CD4-positive, alpha-beta T cell treated with Interleukin-4 for 4 hours (primary cell): ENCODE data around the gene FRY.
"Not testable (repeated sequence)": the region's sequence is repeated elsewhere in the genome, so short reads cannot be mapped to it uniquely, and the experiment has no call there.

Experiments
- DNase-seq: peaks from one replicate; pipeline ENCODE4 v3.0.0-alpha.2; 2020

Gene FRY

DNA sequence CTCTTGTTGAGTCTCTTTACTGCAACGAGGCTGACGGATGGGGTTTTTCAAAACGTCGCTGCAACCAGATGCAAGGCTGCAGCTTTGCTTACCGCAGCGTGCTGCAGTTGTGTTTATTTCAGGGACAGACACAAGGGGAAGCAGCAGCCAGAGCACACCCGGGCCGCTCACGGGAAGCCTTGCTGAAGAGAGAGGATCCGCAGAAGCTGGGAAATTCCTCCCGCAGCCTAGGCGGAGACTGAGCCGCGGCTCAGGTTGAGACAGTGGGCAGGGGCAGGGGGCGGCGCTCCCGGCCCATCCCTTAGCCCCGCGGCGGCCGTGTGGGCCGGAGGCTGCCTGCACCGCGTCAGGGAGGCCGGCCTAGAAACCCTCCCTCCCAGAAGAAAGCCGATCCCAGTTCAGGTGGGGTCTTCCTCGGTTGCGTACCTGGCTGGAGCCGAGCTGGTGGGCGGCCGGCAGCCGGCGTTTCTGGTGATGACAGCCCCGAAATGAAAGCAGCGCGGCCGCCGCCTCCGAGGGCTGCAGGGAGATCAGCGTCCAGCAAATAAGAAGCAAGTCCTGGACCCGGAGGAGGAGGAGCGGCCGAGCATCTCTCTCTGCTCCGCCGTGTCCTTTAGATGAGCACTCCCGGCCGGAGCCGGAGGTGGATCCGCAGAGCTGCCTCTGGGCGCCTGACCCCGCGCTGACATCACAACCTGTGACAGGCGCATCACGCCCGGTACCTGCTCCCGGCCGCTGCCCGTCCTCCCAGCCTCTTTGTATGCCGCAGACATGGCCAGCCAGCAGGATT lies at the start of gene FRY:
Gene FRY, plus strand, starts transcription at position 750 of the 790 bp plus-strand sequence. Its CDS starts 22 bp downstream, at position 772.
- peak; percentile 45 for DNase-seq

DNA sequence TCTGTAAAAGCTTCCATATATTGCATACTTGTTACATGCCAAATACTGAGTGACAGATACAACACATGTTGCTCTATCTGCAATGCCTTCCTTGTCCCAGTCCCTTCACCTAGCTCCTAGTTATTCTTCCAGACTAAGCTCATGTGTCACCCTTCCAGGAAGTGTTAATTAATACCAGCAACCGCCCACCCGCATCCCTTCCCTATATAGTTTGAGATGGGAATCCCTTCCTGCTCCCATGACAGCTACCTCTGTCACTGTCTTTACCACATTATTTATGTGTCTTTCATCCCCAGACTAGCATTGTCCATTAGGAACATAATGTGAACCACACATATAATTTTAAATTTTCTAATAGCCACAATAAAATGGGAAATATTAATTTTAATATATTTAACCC lies 49.5 kb upstream of the FRY start:
- DNase-seq, result no peak

DNA sequence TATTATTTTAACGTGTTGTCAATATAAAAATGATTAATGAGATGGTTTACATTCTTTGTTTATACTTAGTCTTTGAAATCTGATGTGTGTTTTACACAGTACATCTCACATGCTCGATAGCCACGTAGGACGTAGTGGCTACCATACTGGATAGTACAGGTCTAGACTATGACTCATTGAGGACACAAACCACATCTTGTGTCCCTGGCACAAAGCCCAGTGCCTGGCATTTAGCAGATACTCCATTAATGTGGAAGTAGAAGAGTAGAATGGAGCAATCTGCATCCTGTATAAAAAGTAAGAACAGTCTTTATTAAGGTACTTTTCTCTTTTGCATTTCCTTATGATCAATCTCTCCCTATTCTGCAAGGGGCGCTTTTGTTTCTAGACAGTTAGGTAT lies 49.0 kb upstream of the FRY start:
- peak; percentile 25 for DNase-seq

DNA sequence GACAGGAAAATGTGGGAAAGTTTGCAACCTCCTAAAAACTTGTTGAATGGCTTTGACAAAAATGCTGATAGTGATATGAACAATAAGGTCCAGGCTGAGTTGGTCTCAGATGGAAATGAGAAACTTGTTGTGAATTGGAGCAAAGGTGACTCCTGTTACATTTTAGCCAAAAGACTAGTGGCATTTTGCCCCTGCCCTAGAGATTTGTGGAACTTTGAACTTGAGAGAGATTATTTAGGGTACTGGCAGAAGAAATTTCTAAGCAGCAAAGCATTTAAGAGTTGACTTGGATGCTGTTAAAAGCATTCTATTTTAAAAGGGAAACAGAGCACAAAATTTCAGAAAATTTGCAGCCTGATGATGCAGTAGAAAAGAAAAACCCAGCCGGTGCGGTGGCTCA lies 47.9 kb upstream of the FRY start:
- DNase-seq, result not testable (repeated sequence)

DNA sequence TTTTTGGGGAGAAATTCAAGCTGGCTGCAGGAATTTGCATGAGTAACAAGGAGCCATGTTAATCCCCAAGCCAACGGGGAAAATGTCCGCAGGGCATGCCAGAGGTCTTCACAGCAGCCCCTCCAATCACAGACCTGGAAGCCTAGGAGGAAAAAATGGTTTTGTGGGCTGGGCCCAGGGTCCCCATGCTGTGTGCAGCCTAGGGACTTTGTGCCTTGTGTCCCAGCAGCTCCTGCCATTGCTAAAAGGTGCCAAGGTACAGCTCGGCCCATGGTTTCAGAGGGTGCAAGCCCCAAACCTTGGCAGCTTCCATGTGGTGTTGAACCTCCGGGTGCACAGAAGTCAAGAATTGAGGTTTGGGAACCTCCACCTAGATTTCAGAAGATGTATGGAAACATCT lies 47.2 kb upstream of the FRY start:
- DNase-seq, result not testable (repeated sequence)

DNA sequence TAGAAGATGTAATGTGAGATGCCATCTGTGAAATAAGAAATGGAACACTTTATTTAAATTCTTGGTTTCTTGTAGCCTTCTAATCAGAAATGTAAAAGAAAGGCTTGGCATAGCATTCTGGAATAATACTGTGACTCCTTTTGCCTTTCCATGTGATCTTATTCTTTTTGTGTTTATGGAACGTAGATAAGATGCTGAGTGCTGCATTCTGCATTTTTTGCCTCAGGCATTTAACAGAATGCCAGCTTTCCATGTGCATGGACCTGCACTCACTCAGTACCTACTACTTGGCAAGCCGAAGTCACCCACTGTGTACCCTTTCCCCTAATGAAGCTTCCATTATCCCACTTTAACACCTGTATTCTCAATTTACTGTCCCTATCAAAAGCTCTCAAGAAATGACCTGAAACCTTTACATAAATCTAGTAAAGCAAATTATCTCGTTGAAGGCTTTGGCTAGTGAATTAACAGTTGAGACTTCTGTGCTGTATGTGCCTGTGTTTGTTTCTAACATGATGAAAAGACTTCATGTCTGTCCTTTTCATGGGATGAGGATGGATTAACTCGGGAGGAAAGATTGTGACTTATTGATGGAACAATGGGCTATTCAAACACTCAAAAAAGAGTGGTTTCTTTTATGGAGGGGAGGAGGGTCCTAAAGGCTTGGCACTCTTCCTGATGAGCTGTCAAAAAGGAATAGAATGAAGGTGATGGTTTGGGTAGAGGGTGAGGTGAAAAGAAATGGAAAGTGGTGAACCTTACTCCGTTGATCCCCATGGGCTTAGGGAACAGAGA lies 44.7 kb upstream of the FRY start:
- DNase-seq, result no peak

DNA sequence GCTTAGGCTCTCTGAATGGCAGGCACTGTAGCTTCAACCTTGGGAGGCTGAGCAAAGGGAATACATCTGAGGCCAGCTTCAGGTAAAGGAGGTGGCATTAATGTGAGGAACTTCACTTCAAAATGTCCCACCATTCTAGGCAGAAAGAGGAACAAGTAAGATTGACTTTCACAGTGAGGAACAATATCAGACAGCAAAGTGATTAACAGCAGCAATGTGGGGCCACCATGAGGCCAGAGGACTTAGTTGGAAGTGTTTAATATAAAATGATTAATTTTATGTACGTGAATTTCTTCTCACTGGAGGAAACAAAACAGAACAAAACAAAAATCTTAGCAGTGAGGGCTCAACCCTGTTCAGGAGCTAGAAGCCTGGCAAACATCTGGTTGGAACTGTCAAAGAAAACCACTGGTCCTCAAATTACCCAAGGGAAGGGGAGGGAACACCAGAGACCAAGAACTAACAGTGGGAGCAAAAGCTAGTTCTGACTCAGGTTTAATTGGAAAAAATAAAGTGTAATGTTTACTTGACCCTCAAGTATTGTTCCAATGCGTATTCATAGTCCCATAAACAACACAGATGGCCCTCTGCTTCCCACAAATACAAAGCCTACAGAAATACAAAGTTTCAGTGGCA lies 43.9 kb upstream of the FRY start:
- peak; percentile 2 for DNase-seq

DNA sequence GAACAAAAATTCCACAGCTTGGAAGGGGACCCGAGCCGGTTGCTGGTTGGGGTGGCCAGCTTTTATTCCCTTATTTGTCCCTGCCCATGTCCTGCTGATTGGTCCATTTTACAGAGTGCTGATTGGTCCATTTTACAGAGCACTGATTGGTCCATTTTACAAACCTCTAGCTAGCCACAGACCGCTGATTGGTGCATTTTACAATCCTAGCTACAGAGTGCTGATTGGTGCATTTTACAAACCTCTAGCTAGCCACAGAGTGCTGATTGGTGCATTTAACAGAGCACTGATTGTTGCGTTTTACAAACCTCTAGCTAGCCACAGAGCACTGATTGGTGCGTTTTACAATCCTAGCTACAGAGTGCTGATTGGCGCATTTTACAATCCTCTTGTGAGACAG lies 37.2 kb upstream of the FRY start:
- DNase-seq, result not testable (repeated sequence)

DNA sequence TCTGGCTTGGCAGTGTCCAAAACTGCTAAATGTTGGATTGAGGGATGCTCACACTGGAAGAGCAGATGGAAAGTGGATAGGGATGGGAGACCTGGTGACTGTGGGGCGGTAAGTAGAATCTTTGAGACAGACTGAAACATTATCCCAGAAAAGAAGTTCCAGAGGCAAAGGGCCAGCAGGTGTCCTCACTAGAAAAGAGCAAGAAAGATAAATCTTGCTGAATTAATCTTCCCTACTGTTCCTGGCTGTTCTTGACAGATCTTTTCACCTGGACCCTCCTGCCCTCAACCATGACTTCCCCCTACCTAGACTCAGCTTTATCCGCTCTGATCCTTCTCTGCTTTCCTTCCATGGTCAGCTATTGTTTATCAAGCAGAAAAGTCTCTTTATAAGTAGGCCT lies 35.0 kb upstream of the FRY start:
- DNase-seq, result no peak

DNA sequence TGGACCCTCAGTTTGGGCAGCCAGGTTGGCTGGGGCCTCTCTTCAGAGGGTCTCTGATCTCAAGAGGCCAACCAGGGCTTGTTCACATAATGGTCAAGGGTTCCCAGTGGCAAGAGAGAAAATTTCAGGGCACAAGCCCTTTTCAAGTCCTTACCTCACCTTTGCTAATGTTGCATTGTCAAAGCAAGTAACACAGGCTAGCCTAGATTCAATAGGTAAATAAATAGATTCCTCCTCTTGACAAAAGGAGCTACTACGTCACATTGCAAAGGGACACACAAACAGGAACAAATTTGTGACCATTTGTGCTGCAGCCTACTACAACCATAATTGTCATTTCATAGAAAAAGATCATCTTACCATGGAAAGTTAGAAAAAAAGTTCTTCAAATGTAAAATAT lies 33.9 kb upstream of the FRY start:
- no peak for DNase-seq

DNA sequence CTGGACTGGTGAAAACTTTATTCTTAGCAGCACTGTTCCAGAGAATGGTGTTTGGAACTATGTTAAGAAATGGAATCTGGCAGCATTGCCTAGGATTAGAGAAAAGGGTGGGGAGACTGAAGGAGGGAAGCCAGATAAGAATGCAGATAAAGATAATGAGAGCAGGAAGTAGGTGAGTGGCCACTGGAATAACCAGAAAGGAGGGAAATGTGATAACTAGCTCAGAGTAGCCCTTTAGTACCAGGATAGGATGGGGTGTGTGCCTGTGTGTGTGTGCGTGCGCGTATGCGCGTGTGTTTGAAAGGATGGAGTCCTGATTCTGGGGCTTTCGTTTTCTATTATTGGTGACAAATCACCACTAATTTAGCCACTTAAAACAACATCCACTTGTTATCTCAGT lies 33.4 kb upstream of the FRY start:
- no peak for DNase-seq

DNA sequence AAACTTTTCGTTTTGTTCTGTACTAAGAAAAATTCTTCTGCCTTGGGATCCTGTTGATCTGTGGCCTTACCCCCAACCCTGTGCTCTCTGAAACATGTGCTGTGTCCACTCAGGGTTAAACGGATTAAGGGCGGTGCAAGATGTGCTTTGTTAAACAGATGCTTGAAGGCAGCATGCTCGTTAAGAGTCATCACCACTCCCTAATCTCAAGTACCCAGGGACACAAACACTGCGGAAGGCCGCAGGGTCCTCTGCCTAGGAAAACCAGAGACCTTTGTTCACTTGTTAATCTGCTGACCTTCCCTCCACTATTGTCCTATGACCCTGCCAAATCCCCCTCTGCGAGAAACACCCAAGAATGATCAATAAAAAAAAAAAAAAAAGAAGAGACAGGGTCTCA lies 30.8 kb upstream of the FRY start:
- DNase-seq, result not testable (repeated sequence)

DNA sequence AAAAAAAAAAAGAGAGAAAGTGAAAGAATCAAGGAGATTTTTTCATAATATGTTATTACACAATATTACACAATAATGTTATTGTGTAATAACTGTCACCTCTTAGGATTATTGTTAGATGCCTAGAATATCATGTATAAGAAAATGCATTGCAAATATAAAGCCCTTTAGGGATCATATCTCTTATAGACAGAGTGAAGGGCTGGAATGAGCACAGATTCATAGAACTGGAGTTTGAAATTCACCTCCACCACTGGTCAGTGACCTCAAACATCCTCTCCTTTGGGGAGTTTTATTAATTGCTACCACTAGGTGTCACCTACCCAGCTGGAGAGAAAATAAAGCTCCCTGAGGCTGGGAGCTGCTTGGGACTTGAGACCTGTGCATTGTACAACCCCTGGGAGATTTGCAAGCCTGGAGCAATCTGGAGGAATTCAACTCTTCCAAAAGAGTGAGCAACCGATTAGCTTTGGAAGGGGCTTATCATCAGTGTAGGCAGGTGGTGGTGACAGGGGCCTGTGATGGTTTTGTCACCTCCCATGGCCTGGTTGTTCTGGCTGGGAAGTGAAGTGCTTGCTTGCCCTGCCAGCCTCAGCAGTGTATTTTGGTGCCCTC lies 30.3 kb upstream of the FRY start:
- DNase-seq, result peak; percentile 24

DNA sequence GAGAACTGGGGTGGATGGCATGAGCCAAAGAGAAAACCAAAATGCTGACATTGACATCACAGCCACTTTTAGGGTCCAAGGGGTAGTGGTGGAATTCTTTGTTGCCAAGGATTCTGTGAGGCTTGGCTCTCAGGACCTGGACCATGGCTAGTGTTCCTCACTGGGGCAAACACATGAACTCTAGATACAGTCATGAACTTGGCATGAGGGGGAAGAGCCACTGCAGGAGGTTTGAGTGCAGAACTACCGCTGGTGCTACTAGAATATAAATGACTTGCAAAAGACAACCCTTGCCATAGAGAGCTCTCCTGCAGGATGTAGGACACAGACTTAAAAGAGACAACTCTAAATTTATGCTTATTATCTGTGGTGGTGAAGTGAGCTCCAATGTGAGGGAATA lies 29.8 kb upstream of the FRY start:
- DNase-seq, result no peak

DNA sequence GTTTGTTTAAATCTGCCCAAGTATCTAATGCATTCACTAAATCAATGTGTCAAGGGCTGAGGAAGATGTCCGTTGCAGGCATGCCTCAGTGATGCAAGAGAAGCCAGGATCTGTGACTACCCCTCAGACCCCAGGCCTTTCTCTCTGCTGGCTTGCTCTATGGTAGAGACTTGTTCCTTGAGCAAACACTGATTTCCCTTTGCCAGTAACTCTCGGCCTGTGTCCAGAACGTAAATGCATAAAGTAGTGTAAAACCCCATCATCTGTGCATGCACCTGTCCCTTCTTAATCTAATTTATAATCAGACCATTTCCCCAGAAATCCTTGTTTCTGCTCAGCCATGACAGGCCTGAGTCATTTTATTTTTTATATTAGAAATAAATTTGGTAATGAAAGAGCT lies 28.7 kb upstream of the FRY start:
- DNase-seq, result no peak

DNA sequence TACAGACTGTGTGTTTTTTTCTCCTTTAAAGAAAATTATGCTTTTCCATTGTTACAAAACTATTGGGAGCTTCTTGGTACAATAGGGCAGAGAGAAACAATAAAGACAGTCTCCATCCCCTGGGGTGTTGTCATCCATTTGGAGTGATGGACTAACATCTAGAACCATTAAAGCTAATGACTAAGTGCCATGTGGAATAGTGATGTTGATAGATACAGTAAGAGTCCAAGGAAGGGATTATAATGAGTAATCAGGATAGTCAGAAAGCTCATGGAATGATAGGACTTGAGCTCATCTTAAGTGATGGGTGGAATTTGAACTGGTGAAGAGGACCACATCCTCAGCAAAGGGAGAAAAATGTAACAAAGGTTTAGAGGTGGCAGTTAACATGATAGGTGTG lies 24.1 kb upstream of the FRY start:
- no peak for DNase-seq

DNA sequence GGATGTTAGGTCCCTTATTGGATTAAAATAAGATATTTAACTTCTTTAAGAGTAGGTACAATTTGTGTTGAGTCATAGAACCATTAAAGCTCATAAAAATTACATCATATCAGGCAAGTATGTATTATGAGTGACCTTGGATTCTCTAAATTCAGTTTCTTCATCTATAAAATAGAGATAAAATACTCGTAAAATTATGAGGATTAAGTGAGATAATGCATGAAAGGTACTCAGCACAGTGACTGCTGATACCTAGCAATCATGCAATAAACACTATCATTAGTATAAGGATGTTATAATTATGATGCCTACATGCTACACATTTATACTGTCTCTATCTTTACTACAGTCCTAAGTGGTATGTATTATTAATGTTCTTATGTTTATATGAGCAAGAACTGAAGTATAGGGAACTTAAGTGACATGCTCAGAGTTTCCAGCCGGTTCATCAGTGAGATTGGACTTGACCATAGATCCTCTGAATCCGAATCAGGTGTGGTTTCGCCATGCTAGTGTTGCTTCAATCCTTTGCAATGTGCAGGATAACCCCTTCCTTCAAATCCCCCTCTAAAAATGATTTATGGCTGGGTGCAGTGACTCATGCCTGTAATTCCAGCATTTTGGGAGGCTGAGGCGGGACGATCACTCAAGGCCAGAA lies 22.9 kb upstream of the FRY start:
- DNase-seq, result no peak

DNA sequence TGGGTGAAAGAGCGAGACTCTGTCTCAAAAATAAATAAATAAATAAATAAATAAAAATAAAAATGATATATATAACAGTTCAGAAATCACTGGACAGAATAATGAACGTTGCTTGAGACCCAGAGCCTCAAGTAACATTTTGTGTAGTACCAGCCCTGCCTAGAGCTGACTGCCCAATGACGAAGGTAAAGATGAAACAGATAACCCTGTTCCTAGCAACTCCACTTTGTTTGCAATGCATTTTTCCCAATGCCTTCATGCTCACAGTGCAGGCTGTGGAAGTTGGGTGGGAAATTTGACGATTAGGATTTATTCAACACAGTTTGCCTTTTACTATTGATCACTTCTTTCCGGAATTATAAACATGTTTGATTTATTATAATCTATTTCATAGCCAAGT lies 22.2 kb upstream of the FRY start:
- DNase-seq, result no peak

DNA sequence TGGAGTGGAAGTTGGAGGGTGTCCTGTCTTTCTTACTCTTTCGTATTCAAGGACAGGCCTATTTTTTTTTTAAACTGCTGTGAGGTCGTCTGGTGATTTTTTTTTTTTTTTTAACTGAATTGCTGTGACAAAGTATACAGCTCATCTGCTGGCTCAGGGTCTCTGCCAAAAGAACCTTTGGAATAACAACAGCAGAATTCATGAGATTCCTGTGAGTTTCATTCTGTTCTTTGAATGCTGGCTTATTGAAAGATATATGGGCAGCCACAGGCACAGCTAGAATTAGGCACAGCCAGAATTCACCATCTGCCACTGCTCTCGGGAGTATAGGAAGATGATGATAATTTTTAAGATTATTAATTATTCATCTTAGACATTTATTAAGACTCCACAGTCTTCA lies 21.4 kb upstream of the FRY start:
- DNase-seq, result no peak

DNA sequence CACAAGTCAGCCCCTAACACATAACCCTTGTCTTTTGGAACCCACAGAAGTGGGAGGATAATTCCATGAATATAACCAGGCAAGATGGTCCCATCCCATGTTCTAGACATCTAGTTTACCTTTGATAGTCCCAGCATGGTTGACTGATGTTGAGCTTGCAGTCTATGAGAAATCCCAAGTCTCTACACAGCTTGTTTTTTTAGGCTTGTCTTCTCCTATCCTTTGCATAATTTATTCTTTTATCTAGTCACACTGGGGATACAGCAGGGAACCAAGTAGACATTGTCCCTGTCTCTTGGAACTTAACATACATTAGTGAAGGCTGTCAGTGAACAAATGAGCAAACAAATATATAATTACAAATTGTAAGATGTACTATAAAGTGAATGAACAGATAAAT lies 19.6 kb upstream of the FRY start:
- no peak for DNase-seq

DNA sequence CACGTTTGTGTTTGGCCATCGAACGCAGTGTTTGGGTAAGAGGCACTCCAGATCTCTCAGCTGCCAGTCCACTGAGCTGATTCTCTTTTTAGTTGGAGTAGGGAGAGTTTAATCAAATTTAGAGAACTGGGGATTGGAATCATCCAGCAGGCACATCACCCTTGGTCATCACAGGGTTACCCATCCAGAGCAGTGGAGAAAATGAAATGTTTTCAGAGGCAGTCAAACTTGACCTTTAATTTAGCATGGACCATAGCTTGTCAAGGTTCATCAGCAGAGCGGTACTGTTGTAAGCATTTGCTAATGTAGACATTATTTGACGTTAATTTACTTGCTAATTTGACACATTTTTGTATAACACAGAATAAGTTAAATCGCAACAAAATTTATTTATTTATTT lies 18.4 kb upstream of the FRY start:
- no peak for DNase-seq

DNA sequence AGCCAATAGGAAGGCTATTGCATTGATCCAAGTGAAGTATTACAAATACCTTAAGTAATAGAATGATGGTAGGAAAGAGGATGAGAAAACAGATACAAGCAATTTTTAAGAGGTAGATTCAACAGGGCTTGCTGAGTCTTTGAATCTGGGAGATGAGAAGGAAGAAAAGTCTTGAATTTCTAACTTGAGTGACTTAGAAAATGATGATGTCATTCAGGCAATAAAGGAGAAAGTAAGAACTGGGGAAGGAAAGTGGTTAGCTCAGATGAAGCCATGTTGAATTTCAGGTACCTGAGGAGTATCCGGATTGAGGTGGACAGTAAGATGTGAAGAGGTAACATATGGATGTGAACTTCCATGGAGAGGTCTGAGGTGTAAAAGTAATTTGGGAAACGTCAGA lies 15.5 kb upstream of the FRY start:
- DNase-seq, result no peak

DNA sequence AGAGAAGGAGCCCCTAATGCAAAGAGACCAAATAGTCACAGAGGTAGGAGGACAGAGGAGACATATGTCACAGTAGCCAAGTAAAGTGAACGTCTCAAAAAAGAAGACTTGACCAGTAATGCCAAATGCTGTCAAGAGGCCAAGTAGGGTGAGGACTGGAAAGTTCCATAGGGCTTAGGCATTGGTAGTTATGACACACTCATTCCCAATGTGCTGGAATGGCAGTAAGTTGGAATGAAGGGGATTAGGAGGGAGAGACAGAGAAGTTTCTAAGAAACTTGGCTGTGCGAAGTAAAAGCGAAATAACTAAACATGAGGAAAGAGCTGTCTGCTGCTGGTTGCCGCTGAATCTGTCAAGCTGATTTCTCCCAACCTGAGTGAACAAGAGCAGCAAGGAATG lies 14.9 kb upstream of the FRY start:
- DNase-seq, result no peak
